Measurements from ENCODE around the gene VPS51. TPM values are rescaled to one million over a fixed set of nuclear protein-coding genes. Genes with fewer than 3 reads are reported as not detected.

Gene VPS51
- total and polyA plus RNA-seq, 10 of the 15 experiments (the other 5 are each of a cell fraction or from before 2014, with no cell fraction given) = 1.5 to 279 (median 53.2) TPM

DNA sequence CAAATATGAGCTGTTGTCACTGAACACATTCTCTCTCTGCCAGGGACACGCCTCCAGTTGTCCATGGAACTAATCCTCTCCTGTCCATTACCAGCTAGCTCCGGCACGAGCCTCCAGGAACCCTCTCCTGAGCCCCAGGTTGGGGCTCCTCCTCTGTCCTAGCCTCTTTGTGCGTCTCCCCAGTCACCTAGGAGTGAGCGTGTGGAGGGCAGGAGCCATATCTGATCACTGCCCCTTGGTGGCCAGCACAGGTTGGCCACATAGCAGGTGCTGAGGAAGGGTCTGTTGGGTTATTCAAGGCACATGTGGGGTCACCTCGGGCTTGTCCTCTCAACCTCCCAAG lies 35.9 kb downstream of the VPS51 start:
- peaks cover 21% of the 10 kb centered on the region for H3K4me1 ChIP-seq (ENCODE audit: control insufficient read depth, insufficient read depth, low read length)
- H3K4me2 ChIP-seq (ENCODE audit: control insufficient read depth, insufficient read depth) = peak overlapping the region; percentile 98

More for the DNA sequence above, 35.9 kb downstream of the VPS51 start:
- Histone ChIP-seq H3K36me3 (ENCODE audit: control insufficient read depth in 2 of 2, insufficient read depth in 2 of 2, low read length in 1 of 2) (peaks cover 18 to 33% of the 10 kb centered on the region in 2 experiments), H2AFZ (ENCODE audit: control insufficient read depth, low read depth, low read length) (no peak overlapping the region), H3K9me3 (replicated peaks; ENCODE audit: control insufficient read depth, insufficient read depth, low read length) (no peaks in the 10 kb centered on the region), H3K27ac (ENCODE audit: control insufficient read depth, insufficient read depth) (peak overlapping the region; percentile 99), H4K20me1 (ENCODE audit: control insufficient read depth, insufficient read depth) (0 out of 2 replicates have a peak, but pooled peaks cover 4% of the 10 kb centered on the region), H3K27me3 (replicated peaks in 1 of 2; ENCODE audit: control insufficient read depth in 2 of 2, insufficient read depth in 2 of 2, low read length in 1 of 2) (no peaks in the 10 kb centered on the region), H3K9ac (ENCODE audit: control insufficient read depth, insufficient read depth, low read length) (peak overlapping the region; percentile 96), H3K4me3 (peak overlapping the region; percentile 99), H3K79me2 (ENCODE audit: control insufficient read depth, insufficient read depth, low read length) (peaks cover 44% of the 10 kb centered on the region)
- ChIA-PET SMC1A (ENCODE audit: uncharacterized antibody, unreplicated experiment) (interaction anchor here (1.0 to 2.3 kb wide), 4 partner anchors 10 to 198 kb away, joined by 3 to 10 read pairs (median 5); partner anchors contain the start of genes CAPN1, FAU and MRPL49), POLR2A (interaction anchor here (0.6 to 2.1 kb wide), 4 partner anchors 10 to 141 kb away, joined by 3 to 16 read pairs (median 3); partner anchors contain the start of genes FAU and MRPL49), CTCF (interaction anchor here (0.6 to 6.7 kb wide), 7 partner anchors 11 to 216 kb away, joined by 3 to 40 read pairs (median 5); partner anchors contain the start of genes CAPN1, FAU, MRPL49 and ZNHIT2), RAD21 (ENCODE audit: unreplicated experiment) (interaction anchor here (1.0 to 2.4 kb wide), 6 partner anchors 10 to 50 kb away, joined by 3 to 9 read pairs (median 4); partner anchors contain the start of genes CAPN1, FAU, MRPL49 and TM7SF2)
- intact Hi-C loops (cut with micrococcal nuclease; ENCODE audit: unreplicated experiment) = loop anchor here (5.0 to 10.0 kb wide), 2 partner anchors 50 to 123 kb away; partner anchors contain the start of gene CAPN1
- peak; percentile 54 for FAIRE-seq
- no peak for DNase-seq (ENCODE audit: low read depth, low spot score)
- TF ChIP-seq, protein P1, sequence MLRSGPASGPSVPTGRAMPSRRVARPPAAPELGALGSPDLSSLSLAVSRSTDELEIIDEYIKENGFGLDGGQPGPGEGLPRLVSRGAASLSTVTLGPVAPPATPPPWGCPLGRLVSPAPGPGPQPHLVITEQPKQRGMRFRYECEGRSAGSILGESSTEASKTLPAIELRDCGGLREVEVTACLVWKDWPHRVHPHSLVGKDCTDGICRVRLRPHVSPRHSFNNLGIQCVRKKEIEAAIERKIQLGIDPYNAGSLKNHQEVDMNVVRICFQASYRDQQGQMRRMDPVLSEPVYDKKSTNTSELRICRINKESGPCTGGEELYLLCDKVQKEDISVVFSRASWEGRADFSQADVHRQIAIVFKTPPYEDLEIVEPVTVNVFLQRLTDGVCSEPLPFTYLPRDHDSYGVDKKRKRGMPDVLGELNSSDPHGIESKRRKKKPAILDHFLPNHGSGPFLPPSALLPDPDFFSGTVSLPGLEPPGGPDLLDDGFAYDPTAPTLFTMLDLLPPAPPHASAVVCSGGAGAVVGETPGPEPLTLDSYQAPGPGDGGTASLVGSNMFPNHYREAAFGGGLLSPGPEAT (IDR thresholded peaks at IDR 0.05; ENCODE audit: low read depth) = no peak
- no peak for TF ChIP-seq IRF4 (IDR thresholded peaks at IDR 0.05; ENCODE audit: low read depth, low read length)
- TF ChIP-seq JUNB (IDR thresholded peaks at IDR 0.05) = no peak
- TF ChIP-seq, protein P2, sequence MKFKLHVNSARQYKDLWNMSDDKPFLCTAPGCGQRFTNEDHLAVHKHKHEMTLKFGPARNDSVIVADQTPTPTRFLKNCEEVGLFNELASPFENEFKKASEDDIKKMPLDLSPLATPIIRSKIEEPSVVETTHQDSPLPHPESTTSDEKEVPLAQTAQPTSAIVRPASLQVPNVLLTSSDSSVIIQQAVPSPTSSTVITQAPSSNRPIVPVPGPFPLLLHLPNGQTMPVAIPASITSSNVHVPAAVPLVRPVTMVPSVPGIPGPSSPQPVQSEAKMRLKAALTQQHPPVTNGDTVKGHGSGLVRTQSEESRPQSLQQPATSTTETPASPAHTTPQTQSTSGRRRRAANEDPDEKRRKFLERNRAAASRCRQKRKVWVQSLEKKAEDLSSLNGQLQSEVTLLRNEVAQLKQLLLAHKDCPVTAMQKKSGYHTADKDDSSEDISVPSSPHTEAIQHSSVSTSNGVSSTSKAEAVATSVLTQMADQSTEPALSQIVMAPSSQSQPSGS (IDR thresholded peaks at IDR 0.05; ENCODE audit: low read length) = no peak
- no peak for TF ChIP-seq ETV6 (conservative IDR thresholded peaks at IDR 0.05 in 1 of 2, IDR thresholded peaks at IDR 0.05 in 1 of 2; ENCODE audit: borderline replicate concordance in 1 of 2, low read depth in 1 of 2)
- TF ChIP-seq, protein P3, sequence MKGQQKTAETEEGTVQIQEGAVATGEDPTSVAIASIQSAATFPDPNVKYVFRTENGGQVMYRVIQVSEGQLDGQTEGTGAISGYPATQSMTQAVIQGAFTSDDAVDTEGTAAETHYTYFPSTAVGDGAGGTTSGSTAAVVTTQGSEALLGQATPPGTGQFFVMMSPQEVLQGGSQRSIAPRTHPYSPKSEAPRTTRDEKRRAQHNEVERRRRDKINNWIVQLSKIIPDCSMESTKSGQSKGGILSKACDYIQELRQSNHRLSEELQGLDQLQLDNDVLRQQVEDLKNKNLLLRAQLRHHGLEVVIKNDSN (IDR thresholded peaks at IDR 0.05; ENCODE audit: borderline replicate concordance, extremely low read length, insufficient read depth, low read depth, low read length) = no peak
- WGBS (ENCODE audit: insufficient coverage, insufficient replicate concordance, low lambda C conversion rate, missing lambda C conversion rate) = 1% methylated on average over 6 of the region's 6 CpGs
- in situ Hi-C loops (cut with MboI) = no loop called here
- ATAC-seq = no peak
- BruUV-seq (replicated peaks) = no TSS peak

All from GM12878 (cell line).